HG03045 (cell line): ENCODE measurements around the gene NOS1AP.

Experiments used
- ATAC-seq: cut with Tn5 transposase; IDR thresholded peaks from one replicate; pipeline ENCODE4 v1.9.1; 2021; ENCODE audit warnings: mild to moderate bottlenecking, moderate library complexity; ENCODE audit not compliant: unreplicated experiment

The NOS1AP gene

DNA sequence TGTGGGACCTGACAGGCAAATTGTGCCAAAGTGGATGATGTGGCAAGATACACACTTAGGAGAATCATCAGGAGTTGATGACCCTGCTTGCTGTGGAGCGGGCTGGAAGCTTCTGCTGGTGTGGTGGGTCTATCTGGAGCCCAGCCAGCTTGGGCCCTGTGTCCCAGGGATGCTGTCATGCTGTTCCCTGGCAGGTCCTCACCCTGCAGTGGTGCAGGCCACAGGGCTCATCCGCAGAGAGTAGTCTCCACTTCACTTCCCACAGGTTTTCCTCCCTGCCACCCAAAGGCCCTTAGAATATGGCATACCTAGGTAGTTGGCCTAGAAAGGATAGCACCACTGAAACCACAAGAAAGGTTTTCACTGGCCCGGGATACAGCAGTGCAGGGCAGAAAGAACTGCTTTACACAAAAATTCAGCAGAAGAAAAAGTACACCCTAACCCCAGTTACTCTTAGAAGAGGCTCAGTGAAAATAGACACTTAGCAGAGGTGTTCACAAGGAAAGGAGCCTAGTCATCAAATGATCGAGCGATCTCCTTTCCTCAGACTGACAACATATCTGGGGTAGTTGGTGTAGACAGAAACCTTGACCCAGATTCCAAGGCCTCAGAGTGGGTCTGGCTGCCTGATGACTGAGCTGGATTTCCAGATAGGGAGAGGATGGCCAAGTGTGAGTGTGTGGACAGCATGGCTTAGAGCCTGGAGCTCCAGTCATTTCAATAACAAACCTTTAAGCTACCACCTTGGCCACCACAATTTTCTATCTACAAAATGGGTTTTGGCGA is 310.8 kb downstream of the NOS1AP start:
- ATAC-seq = no peak

DNA sequence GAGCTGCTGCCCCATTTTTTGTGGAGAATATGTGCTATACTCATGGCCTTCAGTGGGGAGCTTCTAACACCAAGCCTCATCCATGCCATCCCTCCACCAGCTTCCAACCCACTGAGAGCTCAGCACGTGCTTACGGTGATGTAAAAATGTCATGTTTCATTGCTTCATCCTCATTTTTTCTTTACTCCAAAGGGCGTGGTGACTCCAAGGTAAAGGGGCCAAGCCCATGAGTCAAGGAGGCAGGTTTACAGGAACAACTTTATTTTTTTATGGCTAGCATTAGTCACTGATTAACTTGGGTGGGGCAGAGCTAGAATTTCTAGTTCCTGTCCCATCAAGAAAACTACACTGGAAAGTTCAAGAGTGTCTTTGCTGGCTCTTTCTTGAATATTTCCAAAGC is 311.9 kb downstream of the NOS1AP start, which contains the start of gene C1orf226:
TSS of gene C1orf226 (plus strand) at position 346 of the 400 bp plus-strand sequence. CDS start 174 bp downstream, outside the sequence.
- no peak for ATAC-seq

DNA sequence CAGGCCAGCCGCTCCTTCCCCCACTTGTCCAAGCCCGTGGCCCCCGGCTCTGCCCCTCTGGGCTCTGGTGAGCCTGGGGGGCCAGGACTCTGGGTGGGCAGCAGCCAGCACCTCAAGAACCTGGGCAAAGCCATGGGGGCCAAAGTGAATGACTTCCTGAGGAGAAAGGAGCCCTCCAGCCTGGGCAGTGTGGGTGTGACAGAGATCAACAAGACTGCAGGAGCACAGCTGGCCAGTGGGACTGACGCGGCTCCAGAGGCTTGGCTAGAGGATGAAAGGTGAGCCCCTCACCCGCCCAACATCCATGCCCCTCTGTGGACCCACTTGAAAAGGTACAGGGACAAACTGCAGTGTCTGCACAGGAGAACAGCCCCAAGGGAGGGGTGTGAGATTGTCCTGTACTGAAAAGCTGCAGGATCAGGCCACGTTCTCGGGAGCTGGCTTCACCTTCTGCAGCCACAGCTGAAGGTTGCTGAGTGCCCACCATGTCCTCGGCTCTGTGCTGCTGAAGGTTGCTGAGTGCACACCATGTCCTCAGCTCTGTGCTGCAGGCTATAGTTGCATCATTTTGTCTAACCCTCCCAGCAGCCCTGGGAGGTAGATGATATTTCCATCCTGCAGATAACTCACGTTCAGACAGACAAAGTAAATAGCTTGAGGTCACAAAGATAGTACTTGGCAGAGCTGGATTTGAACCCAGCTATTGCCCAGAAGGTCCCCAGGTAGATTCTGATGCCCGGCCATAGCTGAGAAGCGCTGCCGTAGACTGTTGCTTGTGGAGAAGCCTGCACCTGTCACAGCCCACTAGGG is 312.7 kb downstream of the NOS1AP start:
- ATAC-seq = no peak

- ATAC-seq = no peak
Measured at GRCh38 chr1:162383091-162383490, 313.6 kb downstream of the NOS1AP start.

DNA sequence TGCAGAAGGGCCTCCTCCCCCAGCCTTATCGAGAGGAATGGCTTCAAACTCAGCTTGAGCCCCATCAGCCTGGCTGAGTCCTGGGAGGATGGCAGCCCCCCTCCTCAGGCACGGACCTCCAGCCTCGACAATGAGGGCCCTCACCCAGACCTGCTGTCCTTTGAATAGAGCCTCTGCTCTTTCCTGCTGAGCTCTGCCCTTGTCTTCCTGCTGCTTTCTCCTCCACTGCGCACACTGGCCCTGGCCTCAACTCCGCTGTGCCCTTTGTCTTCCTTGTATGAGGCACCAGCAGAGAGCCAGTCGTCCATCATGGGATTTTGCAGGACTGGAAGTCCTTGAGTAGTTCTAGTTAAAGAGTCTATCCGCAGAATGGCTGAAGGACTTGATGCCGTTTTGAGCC is 314.0 kb downstream of the NOS1AP start:
- ATAC-seq = no peak

DNA sequence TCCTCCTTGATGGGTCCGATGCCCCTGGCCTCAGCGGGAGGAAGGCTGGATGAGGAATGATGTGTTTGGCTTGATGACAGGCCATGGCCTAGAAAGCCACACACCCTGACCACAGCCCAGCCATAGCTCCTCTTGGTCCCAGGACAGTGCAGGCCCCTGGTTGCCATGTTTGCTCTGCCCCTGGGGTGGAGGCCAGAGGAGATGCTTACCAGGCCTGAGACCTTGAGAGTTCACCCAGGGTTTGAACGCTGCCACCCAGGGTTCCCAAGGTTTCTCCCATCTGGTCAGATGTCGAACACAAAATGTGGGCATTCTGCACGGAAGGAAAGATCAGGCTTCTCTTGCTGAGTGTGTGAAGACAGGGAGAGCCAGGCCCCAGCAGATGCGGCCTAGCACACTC is 314.6 kb downstream of the NOS1AP start:
- no peak for ATAC-seq

DNA sequence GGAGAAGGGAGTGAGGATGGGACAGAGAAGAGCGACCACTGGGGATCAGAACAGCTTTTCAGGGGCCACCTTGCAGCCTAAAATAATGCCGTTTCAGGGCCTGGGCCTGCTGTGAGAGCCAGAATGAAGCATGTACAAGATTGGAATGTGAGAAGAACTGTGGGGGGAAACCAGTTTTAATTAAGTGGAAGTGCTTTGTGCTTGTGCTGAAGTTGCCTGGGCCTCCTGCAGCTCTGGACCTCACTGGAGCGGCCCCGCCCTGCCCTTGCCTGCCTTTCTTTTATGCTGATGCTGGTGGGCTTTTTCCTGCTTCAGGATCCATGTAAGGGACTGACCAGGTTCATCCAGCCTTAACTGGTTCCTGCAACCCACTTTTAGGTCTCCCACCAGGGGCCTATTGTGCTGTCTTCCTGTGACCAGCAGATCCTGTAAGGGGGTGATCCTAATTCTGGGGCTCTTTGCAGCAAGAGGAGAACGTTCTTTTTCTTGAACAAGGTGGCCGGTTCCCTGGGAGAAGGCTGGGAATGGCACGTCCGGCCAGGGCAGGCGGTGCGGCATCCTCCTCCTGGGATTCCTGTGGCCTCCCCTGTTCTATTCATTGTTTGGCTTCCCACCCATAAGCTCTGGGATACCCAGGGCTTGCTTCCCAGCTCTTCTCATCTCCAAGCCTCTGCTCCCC is 315.2 kb downstream of the NOS1AP start:
- no peak for ATAC-seq

DNA sequence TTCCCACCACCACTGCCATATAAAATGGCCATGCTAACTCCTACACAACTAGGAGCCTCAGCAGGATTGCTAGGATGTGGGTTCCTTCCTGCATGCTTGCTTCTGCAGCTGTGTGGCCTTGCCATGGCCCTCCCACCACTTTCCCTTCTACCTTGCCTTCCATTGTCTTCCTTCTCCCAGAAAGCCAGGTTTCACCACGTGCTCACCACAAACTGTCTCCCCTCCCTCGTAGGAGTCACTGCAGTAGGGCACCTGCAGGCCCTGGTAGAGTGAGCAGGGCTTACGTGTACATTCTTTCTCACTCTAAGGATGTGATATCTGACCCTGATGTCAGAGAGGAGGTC is 315.8 kb downstream of the NOS1AP start:
- no peak for ATAC-seq

DNA sequence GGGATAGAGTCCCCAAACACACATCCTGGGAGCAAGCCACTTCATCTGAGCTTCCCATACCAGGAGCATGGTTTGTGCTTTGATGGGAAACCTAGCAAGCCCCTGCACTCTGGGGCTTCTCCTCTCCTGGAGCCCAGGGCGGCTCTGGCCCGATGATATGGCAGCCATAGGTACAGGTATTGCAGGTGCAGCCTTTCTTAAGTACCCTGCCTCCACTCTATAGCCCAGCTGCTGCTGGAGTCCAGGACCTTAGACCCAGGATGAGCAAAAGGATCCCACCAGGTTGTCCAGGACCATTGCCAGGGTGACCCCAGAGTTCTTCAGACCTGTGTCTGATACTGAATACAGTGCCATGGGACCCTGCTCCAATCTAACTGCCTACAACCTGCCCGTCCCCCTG is 316.2 kb downstream of the NOS1AP start:
- ATAC-seq = no peak

DNA sequence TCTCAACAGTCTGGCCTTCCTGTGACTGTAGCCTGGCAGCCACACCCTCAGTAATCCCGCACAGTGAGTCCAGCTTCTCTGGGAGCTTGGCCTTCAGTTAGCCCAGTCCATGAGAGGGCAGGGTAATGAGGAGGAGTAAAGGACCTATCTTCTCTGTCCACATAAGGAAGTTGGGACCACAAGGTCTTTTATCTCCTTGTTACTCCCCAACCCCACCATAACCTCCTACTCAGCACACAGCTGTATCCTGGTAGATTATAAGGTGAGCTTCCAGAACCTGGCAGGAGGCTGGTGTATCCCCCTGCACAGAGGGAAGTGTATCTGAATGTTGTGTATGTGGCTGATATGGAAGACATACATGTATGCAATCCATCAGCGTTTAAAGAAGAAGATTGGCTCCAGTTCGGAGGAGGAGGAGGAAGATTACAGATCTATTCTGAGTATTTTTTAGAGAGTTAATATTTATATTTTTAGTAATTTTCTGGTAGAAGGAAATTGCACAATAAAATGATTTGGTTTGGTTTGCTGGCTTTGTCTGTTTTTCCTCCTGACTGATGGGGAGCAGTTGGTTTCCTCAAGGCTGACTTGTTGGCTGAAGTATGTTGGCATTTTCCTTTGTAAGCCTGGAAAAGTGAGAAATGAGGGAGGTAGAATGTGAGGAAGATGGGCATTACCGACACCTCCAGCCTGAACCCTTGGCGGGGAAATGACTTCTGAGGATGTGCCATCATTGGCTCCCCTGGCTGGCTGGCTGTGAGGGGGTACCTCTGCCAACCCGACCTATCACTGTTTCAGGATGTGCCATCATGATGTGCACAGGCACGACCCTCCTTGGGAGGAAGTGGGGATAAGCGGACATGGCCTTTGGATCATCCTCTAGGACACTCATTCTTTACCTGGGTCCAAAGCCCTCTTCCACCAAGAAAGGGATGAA is 317.1 kb downstream of the NOS1AP start:
- ATAC-seq = no peak

GRCh38 chr1:162387226-162388082 is 318.0 kb downstream of the NOS1AP start:
- no peak for ATAC-seq

GRCh38 chr1:162388083-162388594 is 318.6 kb downstream of the NOS1AP start:
- ATAC-seq = no peak

GRCh38 chr1:162388615-162389014 is 319.1 kb downstream of the NOS1AP start:
- no peak for ATAC-seq

GRCh38 chr1:162389021-162389818 is 319.7 kb downstream of the NOS1AP start:
- no peak for ATAC-seq

- no peak for ATAC-seq
Measured at GRCh38 chr1:162389971-162390370, 320.5 kb downstream of the NOS1AP start.

GRCh38 chr1:162390396-162391185 is 321.1 kb downstream of the NOS1AP start:
- ATAC-seq = no peak

GRCh38 chr1:162391790-162392563 is 322.5 kb downstream of the NOS1AP start:
- ATAC-seq = no peak
